Non-pigmented ciliary epithelial cell (primary cell): ENCODE results near the gene DNAJC22.

Experiments used
- DNase-seq: peaks from one replicate; pipeline ENCODE4 v3.0.0-alpha.2; 2010; ENCODE audit warnings: low read depth

The DNAJC22 gene

DNA sequence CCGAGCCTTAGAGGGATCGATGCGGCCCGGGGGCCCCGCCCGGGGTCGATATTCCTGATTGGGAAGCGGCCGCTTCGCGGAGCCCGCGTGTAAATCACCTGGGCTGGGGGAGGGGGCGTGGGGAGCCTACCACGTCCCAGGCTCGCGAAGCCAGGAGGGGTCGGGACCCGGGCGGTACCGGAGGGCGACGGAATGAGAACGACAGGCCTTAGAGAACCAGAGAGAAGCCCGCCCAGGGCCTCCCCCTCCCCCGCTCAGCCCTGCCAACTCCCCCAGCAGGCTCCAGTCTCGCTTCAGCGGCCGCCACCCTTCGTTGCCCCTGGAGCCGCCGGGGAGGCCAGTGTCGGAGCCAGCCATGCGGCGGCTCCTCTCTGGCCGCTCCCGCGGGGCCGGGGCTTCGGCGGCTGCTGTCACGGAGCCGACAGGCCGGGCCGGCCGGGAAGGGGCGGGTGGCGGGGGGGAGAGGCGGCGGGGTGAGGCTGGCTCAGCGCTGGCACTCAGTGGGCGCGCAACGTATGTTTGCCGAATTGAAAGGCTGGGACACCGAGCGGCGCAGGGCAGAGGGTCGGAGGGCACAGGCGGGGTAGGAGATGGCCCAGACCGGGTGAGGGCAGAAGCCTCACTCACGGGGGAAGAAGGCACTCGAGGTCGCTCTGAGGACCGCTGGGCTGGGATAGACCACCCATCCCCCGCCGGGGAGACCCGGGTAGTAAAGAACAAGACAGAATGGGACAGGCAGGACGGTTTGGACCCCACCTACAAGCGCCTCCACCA lies 1.4 kb upstream of the DNAJC22 start:
- no peak for DNase-seq

DNA sequence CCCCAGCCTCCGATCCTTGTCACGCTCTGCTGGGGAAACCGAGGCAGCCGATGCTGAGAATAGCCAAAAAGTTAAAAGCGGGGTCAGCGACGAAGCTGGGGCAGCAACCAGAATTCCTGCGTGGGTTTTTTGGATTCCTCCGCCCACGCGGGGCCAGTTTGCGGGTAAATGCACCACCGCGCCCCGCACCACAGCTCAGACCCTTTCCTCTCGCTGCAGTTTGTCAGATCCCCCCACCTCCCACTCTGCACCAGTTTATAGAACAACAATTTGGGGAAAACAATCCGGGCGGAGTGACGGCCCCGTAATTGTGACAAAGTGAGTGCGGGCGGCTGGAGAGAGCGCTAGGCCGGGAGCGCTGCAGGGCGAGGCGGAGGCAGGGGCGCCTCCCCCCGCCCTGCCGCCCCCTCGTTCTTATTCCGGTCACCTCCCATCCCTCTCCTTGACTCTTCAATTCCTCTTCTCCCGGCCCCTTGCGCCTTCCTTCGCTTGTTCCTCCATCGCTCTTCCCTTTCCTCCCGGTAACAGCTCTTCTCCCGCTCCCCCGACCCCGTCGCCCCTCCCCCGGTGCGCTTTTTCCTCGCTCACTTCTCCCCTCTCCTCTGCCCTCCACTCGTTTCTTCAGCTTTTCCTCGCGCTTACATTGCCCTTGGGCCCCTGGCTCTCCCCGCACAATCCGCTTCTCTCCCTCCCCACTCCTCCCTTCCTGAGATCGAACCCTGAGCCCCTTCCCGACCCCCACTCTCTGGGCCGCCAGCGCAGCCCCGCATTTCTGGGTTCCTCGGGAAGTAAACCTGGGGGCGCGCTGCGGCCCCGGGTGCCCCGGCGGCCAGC lies 646 bp upstream of the DNAJC22 start:
- no peak for DNase-seq

DNA sequence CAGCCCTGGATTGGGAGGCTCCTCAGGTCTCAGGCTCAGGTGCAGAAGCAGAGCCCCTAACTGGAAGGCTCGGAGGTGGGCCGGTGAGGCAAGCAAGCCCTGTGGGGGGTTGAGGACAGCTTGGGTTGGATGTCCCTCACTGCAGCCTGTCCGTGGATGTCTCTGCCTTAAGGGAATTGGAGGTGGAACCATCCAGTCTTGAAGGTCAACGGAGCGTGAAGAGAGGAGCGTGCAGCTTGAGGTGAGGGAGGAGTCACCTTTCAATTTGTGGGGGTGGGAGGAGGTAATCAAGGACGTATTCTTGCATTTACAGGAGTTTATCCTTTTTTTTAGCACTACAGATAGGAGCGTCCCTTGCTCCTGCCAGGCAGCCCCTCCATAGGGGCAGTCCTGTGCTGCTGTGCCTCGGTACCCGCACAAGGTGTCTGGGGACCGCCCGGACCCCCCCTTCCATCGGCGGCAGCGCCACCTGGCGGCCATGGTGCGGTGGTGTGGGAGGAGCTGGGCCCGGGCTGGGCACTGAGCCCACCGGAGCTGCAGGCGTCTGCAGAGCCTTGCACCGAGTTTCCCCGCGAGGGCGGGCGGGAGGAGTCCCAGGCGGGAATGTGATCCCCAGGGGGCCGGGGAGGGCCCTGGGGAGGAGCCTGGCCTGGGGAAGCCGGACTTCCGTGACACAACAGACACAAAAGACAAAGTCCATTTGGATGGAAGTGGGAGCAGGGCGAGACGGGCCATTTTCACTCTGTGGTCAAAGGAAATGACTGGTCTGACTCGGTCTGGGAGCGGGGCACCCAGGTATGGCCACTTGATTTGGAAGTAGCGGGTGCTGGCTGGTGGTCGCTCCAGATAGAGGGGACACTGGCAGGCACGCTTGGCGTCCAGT lies 864 bp downstream of the DNAJC22 start:
- no peak for DNase-seq

DNA sequence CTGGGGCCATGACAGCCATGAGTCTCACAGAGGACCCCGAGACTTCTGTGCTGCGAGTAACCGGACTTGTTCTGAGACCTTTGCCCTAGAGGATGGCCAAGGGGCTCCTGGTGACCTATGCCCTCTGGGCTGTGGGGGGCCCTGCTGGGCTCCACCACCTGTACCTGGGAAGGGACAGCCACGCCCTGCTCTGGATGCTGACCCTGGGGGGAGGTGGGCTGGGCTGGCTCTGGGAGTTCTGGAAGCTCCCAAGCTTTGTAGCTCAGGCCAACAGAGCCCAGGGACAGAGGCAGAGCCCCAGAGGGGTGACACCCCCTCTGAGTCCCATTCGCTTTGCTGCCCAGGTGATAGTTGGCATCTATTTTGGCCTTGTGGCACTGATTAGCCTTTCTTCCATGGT lies 2.1 kb downstream of the DNAJC22 start:
- no peak for DNase-seq

DNA sequence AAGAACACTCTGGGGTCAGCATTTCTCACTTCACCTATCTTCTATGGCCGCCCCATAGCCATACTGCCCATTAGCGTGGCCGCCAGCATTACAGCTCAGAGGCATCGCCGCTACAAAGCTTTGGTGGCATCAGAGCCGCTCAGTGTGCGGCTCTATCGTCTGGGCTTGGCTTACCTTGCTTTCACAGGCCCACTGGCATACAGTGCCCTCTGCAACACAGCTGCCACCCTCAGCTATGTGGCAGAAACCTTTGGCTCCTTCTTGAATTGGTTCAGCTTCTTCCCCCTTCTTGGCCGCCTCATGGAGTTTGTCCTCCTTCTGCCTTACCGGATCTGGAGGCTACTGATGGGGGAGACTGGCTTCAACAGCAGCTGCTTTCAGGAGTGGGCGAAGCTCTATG lies 2.6 kb downstream of the DNAJC22 start:
- DNase-seq, result no peak

DNA sequence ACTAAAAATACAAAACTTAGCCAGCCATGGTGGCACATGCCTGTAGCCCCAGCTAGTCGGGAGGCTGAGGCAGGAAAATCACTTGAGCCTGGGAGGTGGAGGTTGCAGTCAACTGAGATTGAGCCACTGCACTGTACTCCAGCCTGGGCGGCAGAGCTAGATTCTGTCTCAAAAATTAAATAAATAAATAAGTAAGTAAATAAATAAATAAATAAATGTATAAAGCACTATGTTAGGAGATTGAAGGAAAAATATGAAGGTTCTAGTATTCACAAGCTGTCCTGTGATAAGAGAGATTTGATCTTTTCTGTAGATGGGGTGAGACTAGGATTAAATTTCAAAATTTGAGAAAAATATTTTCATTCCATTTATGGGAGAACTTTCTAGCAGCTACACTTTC lies 5.7 kb downstream of the DNAJC22 start:
- DNase-seq, result no peak

DNA sequence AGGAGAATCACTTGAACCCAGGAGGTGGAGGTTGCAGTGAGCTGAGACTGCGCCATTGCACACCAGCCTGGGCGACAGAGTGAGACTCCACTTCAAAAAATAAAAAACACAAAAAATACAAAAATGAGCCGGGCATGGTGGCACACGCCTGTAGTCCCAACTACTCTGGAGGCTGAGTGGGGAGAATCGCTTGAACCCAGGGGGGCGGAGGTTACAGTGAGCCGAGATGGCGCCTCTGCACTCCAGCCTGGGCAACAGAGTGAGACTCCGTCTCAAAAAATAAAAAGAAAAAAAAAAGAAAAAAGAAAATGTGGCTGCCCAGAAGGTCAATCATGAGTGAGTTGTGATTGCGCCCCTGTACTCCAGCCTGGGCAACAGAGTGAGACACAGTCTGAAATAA lies 9.2 kb downstream of the DNAJC22 start:
- DNase-seq, result no peak

DNA sequence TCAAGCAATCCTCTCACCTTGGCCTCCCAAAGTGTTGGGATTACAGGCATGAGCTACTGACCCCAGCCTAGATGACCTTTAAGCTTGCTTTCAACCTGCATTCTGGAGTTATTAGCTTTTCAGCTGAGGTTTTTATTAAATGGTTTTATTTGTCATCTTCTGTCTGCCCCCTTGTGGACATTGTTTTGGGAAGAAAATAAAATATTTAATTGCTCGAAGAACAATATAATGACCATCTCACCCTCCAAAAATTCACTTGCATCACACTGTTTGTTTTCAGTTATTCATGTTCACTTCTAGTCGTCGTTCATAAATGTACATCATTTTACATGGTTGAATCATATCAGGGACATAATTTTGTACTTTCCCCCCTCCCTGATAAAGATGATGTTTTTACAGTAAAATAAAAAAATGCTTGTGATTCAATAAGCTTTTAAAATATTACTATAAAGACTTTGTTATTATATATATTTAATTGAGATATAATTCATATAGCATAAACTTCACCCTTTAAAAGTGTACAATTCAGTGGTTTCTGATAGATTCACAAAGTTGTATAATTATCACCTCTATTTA lies 10.5 kb downstream of the DNAJC22 start:
- no peak for DNase-seq

DNA sequence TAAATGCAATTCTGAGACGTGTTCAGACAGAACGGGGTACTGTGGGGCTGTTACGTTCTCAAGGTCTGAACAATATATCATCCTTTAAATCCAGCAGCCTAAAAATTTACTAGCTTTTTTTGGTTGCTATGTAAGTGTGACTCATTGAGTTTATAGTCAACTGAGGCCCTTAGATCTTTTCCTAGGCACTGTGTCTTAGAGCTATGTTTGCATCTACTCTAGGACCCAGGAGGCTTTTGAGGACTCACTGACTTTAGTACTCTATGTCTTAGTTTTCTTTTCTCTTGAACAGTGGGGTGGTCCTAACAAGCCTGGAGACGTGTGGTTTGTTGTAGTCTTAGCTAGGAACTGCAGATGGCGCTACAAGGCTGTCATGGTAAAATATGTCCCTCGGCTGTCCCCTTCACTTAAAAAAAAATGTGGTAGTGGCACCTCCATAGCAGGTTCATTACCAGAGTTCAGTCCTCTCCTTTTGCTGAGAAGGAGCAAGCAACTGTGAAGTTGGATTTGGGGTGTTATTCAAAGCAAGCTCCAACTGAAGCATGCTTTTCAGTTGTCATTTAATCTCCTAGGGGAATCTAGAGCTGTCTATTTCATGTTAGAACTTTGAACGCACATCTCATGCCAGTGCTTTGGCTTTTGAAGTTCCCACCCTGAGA lies 11.9 kb downstream of the DNAJC22 start:
- no peak for DNase-seq

DNA sequence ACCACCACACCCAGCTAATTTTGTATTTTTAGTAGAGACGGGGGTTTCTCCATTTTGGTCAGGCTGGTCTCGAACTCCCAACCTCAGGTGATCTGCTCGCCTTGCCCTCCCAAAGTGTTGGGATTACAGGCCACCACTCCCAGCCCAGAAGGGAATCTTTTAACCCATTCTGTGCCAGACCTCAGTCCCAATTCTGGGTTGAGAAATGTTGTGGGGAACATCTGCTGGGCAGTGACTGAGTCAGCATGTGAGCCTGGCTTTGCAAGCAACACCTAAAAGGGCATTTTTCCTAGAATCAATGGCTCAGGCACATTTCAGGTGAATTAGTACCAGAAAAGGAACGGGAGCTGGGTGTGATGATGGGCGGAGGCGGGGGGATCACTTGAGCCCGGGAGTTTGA lies 13.0 kb downstream of the DNAJC22 start:
- DNase-seq, result no peak

DNA sequence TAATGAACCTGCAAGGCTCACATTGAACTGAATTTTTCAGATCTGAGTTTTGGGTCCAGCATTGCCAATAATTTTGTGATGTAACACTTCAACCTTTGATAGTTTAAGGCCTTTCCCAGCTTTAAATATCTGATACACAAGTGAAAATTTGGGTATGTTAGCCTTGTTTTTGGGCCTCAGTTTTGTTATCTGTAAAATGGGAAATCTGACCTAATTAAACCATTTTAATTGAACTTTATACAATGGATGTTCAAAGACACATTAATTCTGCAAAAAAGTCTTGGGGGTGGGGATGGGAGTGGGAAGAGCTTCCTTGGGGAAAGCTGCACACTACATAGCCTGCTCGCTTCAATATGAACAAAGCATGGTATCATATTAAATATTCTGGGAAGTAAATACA lies 15.4 kb downstream of the DNAJC22 start:
- DNase-seq, result no peak

DNA sequence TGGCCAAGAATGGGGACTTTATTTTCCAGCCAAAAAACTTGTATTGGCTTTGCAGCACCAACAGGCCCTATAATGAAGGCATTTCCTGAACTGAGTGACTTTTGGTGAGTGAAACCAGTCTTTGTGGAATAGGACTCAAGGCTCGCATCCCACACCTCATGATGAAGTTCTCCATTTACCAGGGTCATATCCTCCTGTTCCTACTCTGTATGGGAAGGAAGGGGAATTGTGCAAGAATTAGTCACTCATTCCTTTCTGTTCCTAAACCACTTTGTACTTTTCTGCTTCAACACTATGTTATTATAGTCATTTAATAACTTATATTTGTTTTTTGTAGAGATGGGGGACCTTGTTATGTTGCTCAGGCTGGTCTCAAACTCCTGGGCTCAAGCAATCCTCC lies 18.3 kb downstream of the DNAJC22 start:
- DNase-seq, result peak; percentile 63

DNA sequence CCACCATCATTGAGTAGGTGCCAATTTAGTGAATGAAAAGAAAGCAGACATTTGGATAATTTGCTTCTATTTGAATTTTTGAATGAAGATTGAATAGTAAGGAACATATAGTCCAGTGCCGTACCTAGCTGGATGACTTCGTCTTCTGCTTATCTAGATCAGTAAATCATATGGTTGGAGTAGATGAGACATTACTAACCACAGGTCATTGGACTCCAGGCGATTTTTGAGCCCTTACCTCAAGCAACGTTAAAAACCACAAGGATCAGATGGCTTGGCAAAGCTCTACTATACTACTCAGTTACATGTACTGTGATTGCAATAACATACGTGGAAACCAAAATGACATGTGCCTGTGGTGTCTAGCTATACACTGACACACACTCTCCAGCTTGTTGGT lies 18.9 kb downstream of the DNAJC22 start:
- DNase-seq, result peak; percentile 90

DNA sequence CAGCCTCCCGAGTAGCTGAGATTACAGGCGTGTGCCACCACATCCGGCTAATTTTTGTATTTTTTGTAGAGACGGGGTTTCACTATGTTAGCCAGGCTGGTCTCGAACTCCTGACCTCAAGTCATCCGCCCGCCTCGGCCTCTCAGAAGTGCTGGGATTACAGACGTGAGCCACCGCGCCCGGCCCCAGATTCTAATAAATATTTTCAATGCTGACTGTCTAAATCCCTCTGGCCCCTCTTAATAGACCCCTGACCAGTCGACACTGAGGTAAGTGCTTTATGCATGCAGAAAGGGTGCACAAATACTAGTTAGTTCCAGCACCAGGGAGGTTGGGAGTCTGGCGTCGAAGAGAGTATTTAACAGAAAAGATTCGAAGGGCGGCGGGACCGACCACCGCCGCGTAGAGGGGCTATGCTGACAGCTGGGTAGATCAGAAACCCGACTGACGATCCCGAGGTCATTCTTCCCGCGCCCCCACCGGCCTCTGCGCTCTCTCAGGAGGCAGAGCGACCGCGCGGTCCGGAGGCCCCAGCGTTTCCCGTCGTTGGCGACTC lies 19.5 kb downstream of the DNAJC22 start:
- no peak for DNase-seq

DNA sequence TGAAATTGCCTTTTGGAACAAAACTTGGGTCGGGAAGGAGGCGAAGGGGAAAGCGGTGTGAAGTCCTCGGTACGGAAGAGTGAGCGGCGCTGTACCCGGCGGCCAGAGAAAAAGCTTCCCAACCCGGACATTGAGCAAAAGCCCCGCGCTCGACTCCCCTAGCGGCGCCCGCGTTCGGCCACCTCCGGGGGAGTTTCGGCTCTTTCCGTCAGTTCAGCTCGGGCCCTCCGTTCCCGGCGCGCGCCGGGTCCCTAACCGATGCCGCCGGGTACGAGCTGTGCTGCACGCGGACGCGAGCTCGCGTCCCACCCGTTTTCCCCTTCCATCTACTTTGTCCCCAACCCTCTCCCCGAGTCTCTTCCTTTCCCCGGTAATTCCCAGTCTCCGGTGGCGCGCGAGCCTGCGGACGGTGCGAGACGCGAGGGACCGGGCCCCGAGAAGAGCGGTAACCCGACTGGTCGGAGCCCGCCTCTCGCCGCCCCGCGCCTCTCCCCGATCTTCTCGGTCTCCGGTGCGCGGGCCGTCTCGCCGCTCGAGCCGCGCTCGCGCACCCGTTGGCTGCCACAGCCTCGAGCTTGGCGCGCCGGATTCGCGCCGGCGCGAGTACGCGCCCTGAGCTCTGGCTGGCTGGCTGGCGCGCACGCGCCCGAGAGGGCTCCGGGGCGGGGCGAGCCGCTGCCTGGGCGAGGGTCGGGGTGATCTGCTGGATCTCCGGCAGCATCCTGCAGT lies 20.1 kb downstream of the DNAJC22 start:
- peak; percentile 63 for DNase-seq

DNA sequence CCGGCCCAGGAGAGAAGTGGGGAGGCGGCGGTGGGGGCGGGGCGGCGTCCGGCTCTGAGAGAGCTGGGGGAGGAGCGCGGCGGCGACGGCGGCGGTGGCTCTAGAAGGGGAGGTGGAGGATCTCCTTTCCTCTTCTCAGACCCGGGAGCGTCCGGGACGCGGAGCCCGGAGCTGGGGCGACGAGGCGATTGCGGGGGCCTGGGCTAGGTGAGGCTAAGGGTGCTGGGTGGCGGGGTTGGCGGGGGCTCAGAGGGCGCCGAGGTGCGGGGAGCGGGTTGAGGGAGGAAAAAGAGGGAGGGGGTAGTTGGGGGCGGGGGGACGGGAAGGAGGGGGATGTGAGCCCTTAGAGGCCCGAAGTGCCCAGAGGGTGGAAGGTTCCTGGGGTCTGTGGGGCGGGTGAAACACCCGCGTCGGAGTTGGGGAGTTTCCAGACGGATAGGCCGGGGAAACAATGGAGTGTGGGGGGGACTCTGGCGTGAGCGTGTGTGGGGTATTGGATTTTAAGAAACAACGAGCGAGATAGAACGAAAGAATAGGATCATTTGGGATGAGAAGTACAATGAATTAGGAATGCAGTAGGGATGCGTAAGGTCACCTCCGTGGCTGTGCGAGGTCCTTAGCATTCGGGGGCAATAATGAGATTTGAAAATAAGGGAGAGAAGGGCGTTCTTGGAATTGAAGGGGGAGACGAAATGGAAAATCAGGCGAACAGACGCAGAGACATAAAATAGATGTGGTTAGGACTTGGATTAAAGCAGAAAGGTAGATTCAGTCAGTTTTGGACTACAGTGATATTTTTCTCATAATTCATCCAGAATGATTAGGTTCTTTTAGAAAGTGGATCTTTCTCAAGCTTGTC lies 20.9 kb downstream of the DNAJC22 start, which contains the start of gene SPATS2:
Gene SPATS2 (plus strand): TSS at position 82 of the 859 bp plus-strand sequence. CDS start 93,551 bp downstream, outside the sequence.
- DNase-seq, result no peak

DNA sequence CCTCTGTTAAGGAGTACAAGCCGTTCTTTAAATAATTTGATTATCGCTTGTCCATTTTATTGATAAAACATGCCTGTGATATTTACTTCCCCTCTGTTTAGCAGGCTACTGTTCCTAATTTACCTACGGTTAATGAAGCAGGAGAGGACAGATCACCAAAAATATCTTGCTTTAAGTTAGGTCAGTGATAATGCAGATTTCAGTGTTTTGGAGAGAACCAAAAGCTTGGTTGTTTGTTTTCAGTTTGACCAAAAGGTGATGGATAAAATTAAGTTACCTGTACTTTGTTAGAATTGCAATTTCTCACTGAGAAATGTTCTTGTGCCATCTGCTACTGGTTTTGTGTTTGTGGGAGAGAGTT lies 21.5 kb downstream of the DNAJC22 start:
- no peak for DNase-seq

DNA sequence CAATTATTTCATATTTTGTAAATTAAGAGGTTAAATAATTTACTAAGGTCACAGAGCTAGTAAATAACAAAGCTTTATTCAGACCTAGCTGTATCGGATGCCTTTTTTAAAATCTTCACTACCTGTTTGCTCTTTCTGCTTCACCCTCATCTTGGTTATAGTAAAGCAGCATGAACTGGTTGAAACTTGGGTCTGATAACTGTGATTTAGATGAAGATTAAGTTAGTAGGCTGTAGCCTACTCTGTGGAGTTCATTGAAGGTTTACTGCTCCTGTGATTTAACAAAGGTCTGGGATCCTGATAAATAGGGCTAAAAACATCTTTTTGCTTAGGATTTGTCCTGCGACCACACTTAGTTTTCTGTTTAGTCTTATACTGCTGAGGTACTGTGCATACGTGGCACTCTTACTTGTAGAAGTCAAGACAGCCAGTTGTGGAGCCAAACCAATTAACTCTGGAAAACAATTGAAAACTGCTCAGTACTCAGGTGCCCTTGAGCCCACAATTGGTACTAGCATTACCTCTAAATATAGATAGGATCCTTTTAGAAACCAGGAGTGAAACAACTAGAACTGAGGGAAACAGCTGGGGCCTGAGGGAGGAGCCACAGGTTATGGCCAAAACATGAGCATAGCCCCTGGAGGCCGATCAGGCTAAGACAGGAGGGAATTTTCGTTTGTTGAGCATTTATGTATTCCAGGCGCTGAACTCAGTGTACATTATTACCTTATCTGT lies 22.9 kb downstream of the DNAJC22 start:
- DNase-seq, result no peak

DNA sequence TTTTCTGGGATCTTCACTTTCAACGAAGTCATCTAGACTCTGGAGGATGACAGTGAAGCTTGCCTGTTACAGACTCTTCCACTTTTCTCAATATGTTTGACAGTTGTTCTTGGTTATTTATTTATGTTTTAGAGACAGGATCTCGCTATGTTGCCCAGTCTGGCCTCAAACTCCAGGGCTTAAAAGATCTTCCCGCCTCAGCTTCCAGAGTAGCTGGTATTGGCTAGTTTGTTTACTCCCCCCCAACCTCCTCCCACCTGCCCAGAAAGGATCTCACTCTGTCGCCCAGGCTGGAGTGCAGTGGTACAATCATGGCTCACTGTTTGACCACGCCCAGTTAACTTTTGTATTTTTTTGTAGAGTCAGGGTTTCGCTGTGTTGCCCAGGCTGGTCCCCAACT lies 23.9 kb downstream of the DNAJC22 start:
- no peak for DNase-seq
